HG03565 (cell line): ENCODE data around the gene TRIM58.

Source experiments
- ATAC-seq: cut with Tn5 transposase; IDR thresholded peaks from one replicate; pipeline ENCODE4 v1.9.1; 2021; ENCODE audit warnings: mild to moderate bottlenecking, moderate library complexity; ENCODE audit not compliant: unreplicated experiment

The TRIM58 gene

GRCh38 chr1:247883346-247883745 is 26.4 kb downstream of the TRIM58 start:
- no peak for ATAC-seq

- no peak for ATAC-seq
Measured at GRCh38 chr1:247884797-247885413, 27.9 kb downstream of the TRIM58 start.

GRCh38 chr1:247895163-247895637 is 38.2 kb downstream of the TRIM58 start, which contains the start of gene OR2W3:
OR2W3 (plus strand) TSS chr1:247895587; CDS start chr1:247895587, 0 bp downstream.
- ATAC-seq = no peak

- no peak for ATAC-seq
Measured at GRCh38 chr1:247895976-247896375, 39.0 kb downstream of the TRIM58 start.

- no peak for ATAC-seq
Measured at GRCh38 chr1:247904122-247904521, 47.1 kb downstream of the TRIM58 start.

GRCh38 chr1:247905181-247905580 is 48.2 kb downstream of the TRIM58 start:
- no peak for ATAC-seq

- no peak for ATAC-seq
Measured at GRCh38 chr1:247905910-247906503, 49.0 kb downstream of the TRIM58 start.

GRCh38 chr1:247906504-247907047 is 49.6 kb downstream of the TRIM58 start:
- ATAC-seq = no peak

- no peak for ATAC-seq
Measured at GRCh38 chr1:247908766-247909165, 51.8 kb downstream of the TRIM58 start.

GRCh38 chr1:247913786-247914185 is 56.8 kb downstream of the TRIM58 start:
- no peak for ATAC-seq

- no peak for ATAC-seq
Measured at GRCh38 chr1:247914941-247915662, 58.1 kb downstream of the TRIM58 start.

- ATAC-seq = no peak
Measured at GRCh38 chr1:247919952-247920351, 63.0 kb downstream of the TRIM58 start, which contains the start of gene OR2T8. OR2T8 (plus strand) TSS chr1:247920252; CDS start chr1:247921018, 766 bp downstream.

- ATAC-seq = no peak
Measured at GRCh38 chr1:247923941-247924340, 67.0 kb downstream of the TRIM58 start.

GRCh38 chr1:247924868-247925267 is 67.9 kb downstream of the TRIM58 start, which contains the start of gene OR2AJ1:
OR2AJ1 (plus strand) TSS chr1:247924889; CDS start chr1:247933769, 8,880 bp downstream.
- ATAC-seq = no peak
